Measurements from ENCODE around the gene CRAT.

- TF ChIP-seq SREBF2 (IDR thresholded peaks at IDR 0.05) (no peak), CBX8 (IDR thresholded peaks at IDR 0.05) (no peak), SMC3 (IDR thresholded peaks at IDR 0.05) (no peak), CTCF (IDR thresholded peaks at IDR 0.05) (no peak), HOXA7 (CRISPR knock-in tag; IDR thresholded peaks at IDR 0.05) (no peak), MAZ (IDR thresholded peaks at IDR 0.05; ENCODE audit: borderline replicate concordance, low read depth, low read length) (no peak), KDM1A (IDR thresholded peaks at IDR 0.05; ENCODE audit: low read depth) (no peak), RAD21 (conservative IDR thresholded peaks at IDR 0.05 in 1 of 2, IDR thresholded peaks at IDR 0.05 in 1 of 2) (no peak), ZNF302 (CRISPR knock-in tag; IDR thresholded peaks at IDR 0.05) (no peak), POLR2AphosphoS2 (conservative IDR thresholded peaks at IDR 0.05; ENCODE audit: low read length) (no peak), HEYL (CRISPR knock-in tag; IDR thresholded peaks at IDR 0.05) (no peak), FOSB (CRISPR knock-in tag; IDR thresholded peaks at IDR 0.05) (no peak)
These were observed 22.5 kb upstream of the CRAT start for GRCh38 chr9:129133082-129133481.

All from A549 (cell line).